ENCODE measurements around the gene CFAP52.
"Not testable (repeated sequence)": the region's sequence is repeated elsewhere in the genome, so short reads cannot be mapped to it uniquely, and the experiment has no call there.

Gene CFAP52

DNA sequence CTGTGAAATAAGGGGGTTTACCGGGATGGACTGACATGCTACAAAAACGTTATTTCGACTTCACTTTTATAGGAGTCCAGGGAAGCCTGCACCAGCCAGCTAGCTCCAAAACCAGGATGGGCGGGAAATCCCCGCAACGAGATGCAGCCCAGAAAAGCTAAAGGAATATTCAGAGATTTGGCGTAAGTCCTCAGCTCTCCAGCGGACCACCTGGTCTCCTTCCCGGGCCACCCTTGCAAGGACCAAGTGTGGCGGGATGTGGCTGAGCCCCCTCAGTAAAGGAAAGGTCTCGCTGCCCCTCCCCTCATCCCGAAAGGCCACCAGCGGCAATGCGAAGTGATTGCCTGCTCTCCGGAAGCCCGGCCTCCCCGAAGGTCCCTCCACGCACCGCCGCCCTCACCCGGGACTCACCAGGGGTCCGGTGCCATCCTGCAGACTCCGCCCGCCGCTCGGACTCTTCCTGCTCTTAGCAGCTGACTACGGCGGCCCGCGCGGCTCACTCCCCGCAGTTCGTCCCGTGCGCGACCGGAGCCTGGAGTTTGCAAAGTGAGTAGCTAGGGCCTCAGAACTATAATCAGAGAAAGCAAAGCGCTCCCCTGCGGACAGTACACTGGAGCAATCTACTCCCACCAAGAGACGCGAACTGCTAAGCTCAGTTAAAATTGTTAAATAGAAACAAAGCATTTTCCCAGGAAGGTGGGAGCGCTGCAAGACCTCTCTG, 901 bp upstream of the CFAP52 start, which contains the start of gene STX8:
STX8 (minus strand) TSS at position 440 of the 721 bp plus-strand sequence; CDS start at position 428, 12 bp downstream.
- DNase-seq, result peak; percentile 84

DNA sequence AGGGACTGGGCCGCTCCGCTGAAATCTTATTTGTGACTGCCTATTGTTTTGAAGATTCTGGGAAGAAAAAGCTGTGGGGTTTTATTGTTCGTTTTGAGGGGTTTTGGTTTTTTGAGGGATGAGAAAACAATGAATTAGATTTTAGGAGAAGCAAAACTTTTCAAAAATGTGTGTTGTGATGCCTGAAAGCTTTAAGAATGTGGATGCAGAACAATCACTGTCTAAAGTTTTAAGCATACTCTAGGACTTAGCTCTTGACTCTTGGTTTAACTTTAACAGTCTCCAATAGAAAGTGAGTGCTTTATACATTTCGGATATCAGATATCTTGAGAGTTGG, 899 bp downstream of the CFAP52 start:
- no peak for DNase-seq

- no peak for DNase-seq
Measured at GRCh38 chr17:9587969-9588656, 11.7 kb downstream of the CFAP52 start.

DNA sequence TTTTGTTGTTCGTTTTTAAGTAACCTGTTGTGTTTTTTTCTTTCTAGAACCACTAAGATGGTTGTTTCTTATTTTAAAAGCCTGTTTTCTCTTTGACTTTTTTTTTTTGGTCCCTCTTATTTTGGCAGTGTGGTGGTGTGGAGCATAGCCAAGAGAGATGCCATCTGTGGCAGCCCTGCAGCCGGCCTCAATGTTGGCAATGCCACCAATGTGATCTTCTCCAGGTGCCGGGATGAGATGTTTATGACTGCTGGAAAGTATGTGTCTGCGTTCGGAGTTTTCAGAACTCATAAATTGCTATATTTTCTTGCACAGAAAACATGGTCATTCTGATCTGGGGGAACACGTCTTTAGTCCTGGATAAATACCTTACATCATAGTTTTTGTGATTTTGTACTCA, 17.6 kb downstream of the CFAP52 start:
- no peak for DNase-seq

- not testable (repeated sequence) for DNase-seq
Measured at GRCh38 chr17:9597638-9598037, 21.2 kb downstream of the CFAP52 start.

- no peak for DNase-seq
Measured at GRCh38 chr17:9598661-9599060, 22.2 kb downstream of the CFAP52 start.

- not testable (repeated sequence) for DNase-seq
Measured at GRCh38 chr17:9604583-9604982, 28.1 kb downstream of the CFAP52 start.

- no peak for DNase-seq
Measured at GRCh38 chr17:9606453-9606852, 30.0 kb downstream of the CFAP52 start.

DNA sequence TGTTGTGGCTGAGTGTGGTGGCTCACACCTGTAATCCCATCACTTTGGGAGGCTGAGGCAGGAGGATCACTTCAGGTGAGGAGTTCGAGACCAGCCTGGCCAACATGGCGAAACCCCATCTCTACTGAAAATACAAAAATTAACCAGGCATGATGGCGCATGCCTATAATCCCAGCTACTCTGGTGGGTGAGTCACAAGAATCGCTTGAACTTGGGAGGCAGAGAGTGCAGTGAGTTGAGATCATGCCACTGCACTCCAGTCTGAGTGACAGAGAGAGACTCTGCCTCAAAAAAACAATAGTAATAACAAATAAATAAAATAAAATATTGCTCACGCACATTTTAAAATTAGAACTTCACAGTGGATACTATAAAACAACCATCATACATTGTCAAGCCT, 30.6 kb downstream of the CFAP52 start:
- DNase-seq, result not testable (repeated sequence)

- no peak for DNase-seq
Measured at GRCh38 chr17:9611557-9611956, 35.1 kb downstream of the CFAP52 start.

- DNase-seq, result no peak
Measured at GRCh38 chr17:9612006-9612405, 35.6 kb downstream of the CFAP52 start.

DNA sequence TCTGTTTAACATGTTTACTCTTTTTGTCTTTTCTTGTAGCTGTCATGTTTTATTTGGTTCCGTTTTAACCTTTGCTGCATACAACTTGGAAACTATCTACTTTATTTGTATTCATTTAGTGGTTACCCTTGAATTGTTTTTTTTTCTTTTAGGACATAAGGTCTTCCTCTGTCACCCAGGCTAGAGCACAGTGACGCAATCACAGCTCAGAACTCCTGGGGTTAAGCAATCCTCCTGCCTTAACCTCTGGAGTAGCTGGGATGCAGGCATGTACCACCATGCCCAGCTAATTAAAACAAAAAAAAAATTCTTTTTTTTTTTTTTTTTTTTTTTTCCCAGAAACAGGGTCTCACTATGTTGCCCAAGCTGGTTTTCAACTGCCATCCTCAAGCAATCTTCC, 39.0 kb downstream of the CFAP52 start:
- no peak for DNase-seq

- DNase-seq, result no peak
Measured at GRCh38 chr17:9622961-9623360, 46.5 kb downstream of the CFAP52 start.

GRCh38 chr17:9628509-9628908, 52.1 kb downstream of the CFAP52 start:
- DNase-seq, result no peak

- DNase-seq, result no peak
Measured at GRCh38 chr17:9632741-9633140, 56.3 kb downstream of the CFAP52 start.

DNA sequence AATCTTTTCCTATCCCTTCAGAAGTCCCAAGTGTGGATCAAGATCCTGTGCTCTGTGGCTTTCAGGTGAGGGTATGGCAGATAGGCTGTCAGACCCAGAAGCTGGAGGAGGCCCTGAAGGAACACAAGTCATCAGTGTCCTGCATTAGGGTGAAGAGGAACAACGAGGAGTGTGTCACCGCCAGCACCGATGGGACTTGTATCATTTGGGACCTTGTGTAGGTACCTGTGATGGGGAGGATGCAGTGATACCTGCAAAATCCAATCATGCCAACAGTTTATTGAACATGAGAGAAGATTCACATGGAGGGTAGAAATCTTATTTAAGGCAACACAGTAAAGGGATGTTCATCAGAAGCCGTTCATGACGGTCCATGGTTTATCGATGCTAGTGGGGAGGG, 58.9 kb downstream of the CFAP52 start:
- DNase-seq, result no peak

GRCh38 chr17:9636501-9636900, 60.1 kb downstream of the CFAP52 start:
- no peak for DNase-seq

DNA sequence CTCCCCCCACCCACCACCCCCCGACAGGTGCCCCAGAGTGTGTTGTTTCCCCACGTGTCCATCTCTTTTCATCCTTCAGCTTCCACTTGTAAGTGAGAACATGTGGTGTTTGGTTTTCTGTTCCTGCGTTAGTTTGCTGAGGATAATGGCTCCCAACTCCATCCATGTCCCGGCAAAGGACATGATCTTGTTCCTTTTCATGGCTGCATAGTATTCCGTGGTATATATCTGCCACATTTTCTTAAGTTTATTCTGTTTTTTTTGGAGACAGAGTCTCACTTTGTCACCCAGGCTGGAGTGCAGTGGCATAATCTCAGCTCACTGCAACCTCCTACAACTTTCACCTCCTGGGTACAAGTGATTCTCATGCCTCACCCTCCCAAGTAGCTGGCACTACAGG, 63.9 kb downstream of the CFAP52 start:
- DNase-seq, result not testable (repeated sequence)

DNA sequence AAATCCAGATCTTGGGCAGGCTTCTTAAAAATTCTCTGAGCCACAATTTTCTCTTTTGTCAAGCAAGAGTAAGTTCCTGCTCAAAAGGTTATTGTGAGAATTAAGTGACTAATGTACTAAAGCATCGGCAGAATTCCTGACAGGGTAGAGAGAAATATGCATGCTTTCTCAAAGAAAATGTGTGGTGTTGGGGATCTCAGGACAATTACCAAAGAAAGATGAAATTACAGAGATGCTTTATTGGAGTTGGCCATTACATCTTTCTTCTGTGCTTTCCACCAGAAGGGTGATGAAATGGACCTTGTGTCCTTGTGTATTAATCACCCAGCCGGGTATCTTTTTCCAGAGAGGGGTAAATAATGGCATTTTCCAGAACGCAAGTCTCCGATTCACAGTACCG, 67.2 kb downstream of the CFAP52 start:
- no peak for DNase-seq

DNA sequence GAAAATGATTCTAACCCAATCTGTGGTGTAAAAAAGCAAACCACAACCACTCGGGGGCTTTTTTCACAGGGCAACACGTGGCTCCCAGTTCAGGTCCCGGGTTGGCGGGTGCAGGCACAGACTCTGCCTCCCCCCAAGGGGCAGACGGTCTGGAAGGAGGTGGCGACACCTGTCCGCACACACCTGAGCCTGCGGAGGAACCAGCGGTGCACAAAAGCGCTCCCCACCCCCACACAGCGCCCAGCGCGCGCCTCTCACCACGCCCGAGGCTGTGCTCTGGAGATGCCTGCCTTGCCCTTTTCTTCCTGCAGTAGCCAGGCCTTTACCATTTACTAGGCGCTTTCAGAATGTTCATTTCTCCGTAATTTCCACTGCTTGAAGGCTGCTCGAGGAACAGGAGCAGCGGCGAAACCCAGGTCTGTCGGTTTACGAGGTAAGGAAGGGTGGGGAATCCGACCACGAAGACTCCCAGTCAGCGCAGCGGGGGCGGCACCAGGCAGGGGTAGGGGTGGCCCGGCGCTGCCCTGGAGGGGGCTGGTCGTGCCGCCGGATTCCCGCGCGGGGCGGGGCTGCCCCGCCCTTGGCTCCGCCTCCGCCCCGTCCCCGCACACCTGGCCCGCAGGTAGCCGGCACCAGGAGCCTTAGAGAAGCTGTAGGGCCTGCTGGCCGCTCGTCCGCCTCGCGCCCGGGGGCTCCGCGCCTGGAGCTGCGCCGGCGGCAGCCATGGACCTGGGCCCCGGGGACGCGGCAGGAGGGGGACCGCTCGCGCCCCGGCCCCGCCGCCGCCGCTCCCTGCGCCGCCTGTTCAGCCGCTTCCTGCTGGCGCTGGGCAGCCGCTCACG, 68.7 kb downstream of the CFAP52 start, which contains the start of gene USP43:
USP43 (plus strand) TSS at position 608 of the 842 bp plus-strand sequence; CDS start at position 724, 116 bp downstream.
- peak; percentile 9 for DNase-seq

- DNase-seq, result peak; percentile 7
Measured at GRCh38 chr17:9645851-9646545, 69.6 kb downstream of the CFAP52 start.

- DNase-seq, result no peak
Measured at GRCh38 chr17:9646546-9646885, 70.1 kb downstream of the CFAP52 start.

DNA sequence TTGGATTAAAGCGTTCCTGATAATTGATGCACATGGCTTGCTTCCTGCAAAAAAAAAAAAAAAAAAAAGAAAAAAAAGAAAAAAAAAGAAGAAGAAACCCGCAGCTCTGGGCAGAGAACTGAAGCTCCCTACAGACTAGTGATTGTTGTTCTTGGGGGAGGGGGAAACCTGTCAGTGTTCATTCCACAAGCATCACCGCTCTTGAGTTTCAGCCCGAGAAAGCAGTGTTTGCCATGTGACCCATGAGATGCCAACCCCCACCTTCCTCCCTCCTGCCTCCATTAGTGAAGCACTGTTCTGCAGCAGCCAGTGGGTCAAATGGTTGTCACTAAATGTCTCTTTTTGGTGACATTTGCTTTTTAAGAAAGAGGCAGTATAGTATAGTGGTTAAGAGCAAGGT, 70.6 kb downstream of the CFAP52 start:
- DNase-seq, result no peak
